B cell (primary cell): ENCODE measurements around the gene NEMP2. TPM values are rescaled to one million over a fixed set of nuclear protein-coding genes. Genes with fewer than 3 reads are reported as not detected.
"Not testable (repeated sequence)": the region's sequence is repeated elsewhere in the genome, so short reads cannot be mapped to it uniquely, and the experiment has no call there.

Source experiments
- ATAC-seq: fragments of 200-7000 bp; cut with Tn5 transposase; one replicate; pipeline ENCODE4 v1.10.0; 2021; ENCODE audit warnings: low read depth, mild to moderate bottlenecking, moderate number of reproducible peaks, moderate library complexity
- CTCF ChIA-PET: fragments of 350-600 bp; sonication (Branson Sonifier 250); formaldehyde crosslinking; loops from one replicate; lab custom pipeline; 2021; ENCODE audit warnings: antibody characterized with exemption, inconsistent platforms; lab: Charles Lee
- POLR2A ChIA-PET: fragments of 350-600 bp; sonication (Branson Sonifier 250); formaldehyde crosslinking; loops from one replicate; lab custom pipeline; 2021; ENCODE audit warnings: antibody characterized with exemption; lab: Charles Lee
- DNase-seq: peaks from one replicate; pipeline ENCODE4 v3.0.0; 2013
- H2AFZ ChIP-seq: 2 replicates; pipeline ENCODE4 v1.6.1; 2012; ENCODE audit warnings: mild to moderate bottlenecking, low read depth, low read length; ENCODE audit not compliant: insufficient read depth, poor library complexity, severe bottlenecking
- H3K27ac ChIP-seq, 2 donors: 1 replicate in 1 of 2; 2 replicates in 1 of 2; pipeline ENCODE4 v1.5.1; 2012 to 2013; ENCODE audit warnings: low read length in 2 of 2, mild to moderate bottlenecking in 2 of 2, moderate library complexity in 1 of 2
- H3K27me3 ChIP-seq, 4 experiments: fragments of 200-600 bp in 1 of 4; sonication (generic) in 1 of 4; replicated peaks in 1 of 4; 1 replicate in 2 of 4; 2 replicates in 2 of 4; pipeline versions ENCODE4 v1.6.1 to v1.7.0; 2013 to 2016; ENCODE audit warnings: low read length in 3 of 4, mild to moderate bottlenecking in 2 of 4, mixed read lengths in 1 of 4, moderate library complexity in 1 of 4; ENCODE audit not compliant: insufficient read depth in 4 of 4, control insufficient read depth in 3 of 4; ENCODE audit errors: control extremely low read depth in 1 of 4
- H3K36me3 ChIP-seq, 2 experiments: replicated peaks in 1 of 2; 1 replicate in 1 of 2; 2 replicates in 1 of 2; pipeline versions ENCODE4 v1.6.1 to v1.7.1; 2013; ENCODE audit warnings: low read length in 1 of 2; ENCODE audit not compliant: insufficient read depth in 2 of 2, control insufficient read depth in 1 of 2; ENCODE audit errors: control extremely low read depth in 1 of 2, extremely low read depth in 1 of 2
- H3K4me1 ChIP-seq, 2 donors: fragments of 200-600 bp in 1 of 2; sonication (generic) in 1 of 2; 1 replicate in 1 of 2; 2 replicates in 1 of 2; pipeline versions ENCODE4 v1.5.1 to v1.6.1; 2013 to 2017; ENCODE audit warnings: low read length in 2 of 2; ENCODE audit not compliant: control insufficient read depth in 2 of 2, insufficient read depth in 2 of 2
- H3K4me2 ChIP-seq: replicated peaks from 2 replicates; pipeline ENCODE3; 2012; ENCODE audit warnings: mild to moderate bottlenecking, low read depth, low read length; ENCODE audit not compliant: poor library complexity, severe bottlenecking
- H3K4me3 ChIP-seq, 5 experiments: fragments of 200-600 bp in 1 of 5; sonication (generic) in 1 of 5; 1 replicate in 3 of 5; 2 replicates in 2 of 5; pipeline versions ENCODE4 v1.5.1 to v1.7.0; 2011 to 2016; ENCODE audit warnings: low read length in 4 of 5, mild to moderate bottlenecking in 4 of 5, low read depth in 2 of 5, control low read depth in 1 of 5, moderate library complexity in 1 of 5; ENCODE audit not compliant: insufficient read depth in 1 of 5; ENCODE audit errors: control extremely low read depth in 1 of 5, extremely low read depth in 1 of 5
- H3K79me2 ChIP-seq: fragments of 200-600 bp; sonication (generic); one replicate; pipeline ENCODE4 v1.6.0; 2016; ENCODE audit warnings: low read length; ENCODE audit not compliant: control insufficient read depth, insufficient read depth
- H3K9ac ChIP-seq: fragments of 200-600 bp; sonication (generic); 2 replicates; pipeline ENCODE4 v1.6.1; 2017; ENCODE audit warnings: mild to moderate bottlenecking, low read length, moderate library complexity
- H3K9me3 ChIP-seq, 3 donors: one replicate each; pipeline versions ENCODE4 v1.6.1 to v1.7.1; 2013; ENCODE audit warnings: low read length in 2 of 3; ENCODE audit not compliant: control insufficient read depth in 2 of 3, insufficient read depth in 1 of 3; ENCODE audit errors: control extremely low read depth in 1 of 3
- H4K20me1 ChIP-seq: 2 replicates; pipeline ENCODE4 v1.6.0; 2012; ENCODE audit warnings: mild to moderate bottlenecking, low read length; ENCODE audit not compliant: insufficient read depth, control insufficient read depth, poor library complexity, severe bottlenecking
- H3K27ac Mint-ChIP-seq: one replicate; pipeline ENCODE4 v1.8.0; 2021; ENCODE audit warnings: mixed read lengths
- H3K27me3 Mint-ChIP-seq: one replicate; pipeline ENCODE4 v1.8.0; 2021; ENCODE audit warnings: mixed read lengths
- H3K4me1 Mint-ChIP-seq: one replicate; pipeline ENCODE4 v1.8.0; 2021; ENCODE audit warnings: mixed read lengths
- H3K4me3 Mint-ChIP-seq: one replicate; pipeline ENCODE4 v1.8.0; 2021; ENCODE audit warnings: mixed read lengths
- H3K9me3 Mint-ChIP-seq: one replicate; pipeline ENCODE4 v1.8.0; 2022; ENCODE audit warnings: mixed read lengths; ENCODE audit not compliant: insufficient read depth
- EZH2 ChIP-seq: IDR thresholded peaks from 2 replicates; pipeline ENCODE4 v1.6.1; 2012; ENCODE audit warnings: borderline replicate concordance, low read depth, mild to moderate bottlenecking, moderate library complexity, low read length; ENCODE audit not compliant: insufficient read depth, poor library complexity, severe bottlenecking
- WGBS: methylation state at CpG from one replicate; pipeline ENCODE4 v1.1.5; 2013; ENCODE audit warnings: missing lambda C conversion rate; ENCODE audit not compliant: insufficient coverage; 5-methylcytosine and 5-hydroxymethylcytosine counted together
- intact Hi-C: fragments of 100-400 bp; cut with micrococcal nuclease; formaldehyde crosslinking; loops from one replicate; pipeline ENCODE4 v1.10.0; 2022
- polyA plus RNA-seq: library from polyadenylated mRNA; depleted of rRNA; stranded (reverse); fragments of >200 nt; gene quantifications from 2 replicates; pipeline ENCODE4 v1.2.3, GENCODE V29; 2012
- total RNA-seq, 2 donors: library from RNA; stranded (reverse); fragments of 120-200 nt in 1 of 2; gene quantifications; 1 replicate in 1 of 2; 2 replicates in 1 of 2; pipeline versions ENCODE4 v1.2.3 to v1.2.4, GENCODE V29; 2013 to 2022
- TF ChIP-seq, protein P1 (sequence below): fragments of 200-600 bp; IDR thresholded peaks from one replicate; pipeline ENCODE4 v1.8.0; 2022; ENCODE audit warnings: antibody characterized with exemption, mild to moderate bottlenecking

Gene NEMP2
- total and polyA plus RNA-seq, 2 donors (not counting 1 experiment from before 2014, with no cell fraction given): 1.3 to 17.3 TPM

GRCh38 chr2:190468354-190468753 lies 66.2 kb downstream of the NEMP2 start:
- H3K27me3 ChIP-seq, H3K9me3 Mint-ChIP-seq, H3K27ac Mint-ChIP-seq, H4K20me1 ChIP-seq, H3K4me3 Mint-ChIP-seq, H3K9me3 ChIP-seq, H3K27me3 Mint-ChIP-seq, intact Hi-C loops, H3K27ac ChIP-seq, H3K4me3 ChIP-seq, DNase-seq, ATAC-seq, H2AFZ ChIP-seq, POLR2A ChIA-PET, H3K9ac ChIP-seq: not testable (repeated sequence)
- Histone ChIP-seq H3K4me2 (peak overlapping the region; percentile 19), H3K4me1 (peaks cover 7 to 28% of the 10 kb centered on the region in 2 donors), H3K36me3 (peaks cover 4 to 13% of the 10 kb centered on the region in 2 experiments), H3K79me2 (peaks cover 23% of the 10 kb centered on the region)
- no CpG with 5 or more reads among the region's 1 CpG for WGBS
- CTCF ChIA-PET: interaction anchor here (0.7 kb wide), 1 partner anchor 275 kb away, joined by 3 read pairs; no protein-coding TSS in a partner anchor
- H3K4me1 Mint-ChIP-seq: peaks cover 57% of the 10 kb centered on the region

GRCh38 chr2:190467575-190468083 lies 66.9 kb downstream of the NEMP2 start:
- H3K4me1 Mint-ChIP-seq: peaks cover 61% of the 10 kb centered on the region
- no peak overlapping the region for H3K27ac ChIP-seq
- ATAC-seq: no peak
- peaks cover 26% of the 10 kb centered on the region for H3K79me2 ChIP-seq
- no peak overlapping the region for H3K9ac ChIP-seq
- H3K9me3 ChIP-seq: no peaks in the 10 kb centered on the region
- H3K36me3 ChIP-seq: peaks cover 4 to 13% of the 10 kb centered on the region in 2 experiments
- H3K4me3 Mint-ChIP-seq: no peak overlapping the region
- H4K20me1 ChIP-seq: peaks cover 8% of the 10 kb centered on the region
- CTCF ChIA-PET: interaction anchor here (0.7 kb wide), 1 partner anchor 276 kb away, joined by 3 read pairs; no protein-coding TSS in a partner anchor
- H3K4me2 ChIP-seq: peak overlapping the region; percentile 5
- POLR2A ChIA-PET: no interaction called here
- intact Hi-C loops: no loop called here
- no peaks in the 10 kb centered on the region for H3K27me3 ChIP-seq
- 67% methylated on average over 3 of the region's 5 CpGs for WGBS
- no peaks in the 10 kb centered on the region for H3K27me3 Mint-ChIP-seq
- H3K9me3 Mint-ChIP-seq: no peaks in the 10 kb centered on the region
- DNase-seq: no peak
- no peak overlapping the region for H2AFZ ChIP-seq
- no peak overlapping the region for H3K4me3 ChIP-seq
- TF ChIP-seq, protein P1, sequence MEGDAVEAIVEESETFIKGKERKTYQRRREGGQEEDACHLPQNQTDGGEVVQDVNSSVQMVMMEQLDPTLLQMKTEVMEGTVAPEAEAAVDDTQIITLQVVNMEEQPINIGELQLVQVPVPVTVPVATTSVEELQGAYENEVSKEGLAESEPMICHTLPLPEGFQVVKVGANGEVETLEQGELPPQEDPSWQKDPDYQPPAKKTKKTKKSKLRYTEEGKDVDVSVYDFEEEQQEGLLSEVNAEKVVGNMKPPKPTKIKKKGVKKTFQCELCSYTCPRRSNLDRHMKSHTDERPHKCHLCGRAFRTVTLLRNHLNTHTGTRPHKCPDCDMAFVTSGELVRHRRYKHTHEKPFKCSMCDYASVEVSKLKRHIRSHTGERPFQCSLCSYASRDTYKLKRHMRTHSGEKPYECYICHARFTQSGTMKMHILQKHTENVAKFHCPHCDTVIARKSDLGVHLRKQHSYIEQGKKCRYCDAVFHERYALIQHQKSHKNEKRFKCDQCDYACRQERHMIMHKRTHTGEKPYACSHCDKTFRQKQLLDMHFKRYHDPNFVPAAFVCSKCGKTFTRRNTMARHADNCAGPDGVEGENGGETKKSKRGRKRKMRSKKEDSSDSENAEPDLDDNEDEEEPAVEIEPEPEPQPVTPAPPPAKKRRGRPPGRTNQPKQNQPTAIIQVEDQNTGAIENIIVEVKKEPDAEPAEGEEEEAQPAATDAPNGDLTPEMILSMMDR: no peak
- TF ChIP-seq EZH2: no peak
- H3K27ac Mint-ChIP-seq: no peak overlapping the region
- peaks cover 7 to 28% of the 10 kb centered on the region in 2 donors for H3K4me1 ChIP-seq
